ENCODE results near the gene CDKN1A. TPM values are rescaled to one million over a fixed set of nuclear protein-coding genes. Genes with fewer than 3 reads are reported as not detected.

CDKN1A gene
- total RNA-seq, 6 donors from 2014 or later = 61.8 to 186 (median 127) TPM

GRCh38 chr6:36716476-36717093 lies 38.1 kb downstream of the CDKN1A start:
- no peak for DNase-seq
- Histone ChIP-seq H3K4me1 (no peaks in the 10 kb centered on the region), H3K4me3 (no peak overlapping the region), H3K9me3 (no peaks in the 10 kb centered on the region), H3K27me3 (no peaks in the 10 kb centered on the region), H3K27ac (no peak overlapping the region), H3K36me3 (no peaks in the 10 kb centered on the region)
- no peak for ATAC-seq (ENCODE audit: low FRiP score in 2 of 2)
- 83 to 89% methylated on average over 7 to 8 of the region's 8 CpGs for WGBS, 2 donors
- TF ChIP-seq CTCF (IDR thresholded peaks at IDR 0.05) (no peak), POLR2A (IDR thresholded peaks at IDR 0.05) (no peak), POLR2AphosphoS5 (IDR thresholded peaks at IDR 0.05) (no peak), EP300 (IDR thresholded peaks at IDR 0.05) (no peak)

- ATAC-seq (ENCODE audit: low FRiP score in 2 of 2) (no peak), DNase-seq (no peak)
- H3K4me3 ChIP-seq = no peak overlapping the region
- no peaks in the 10 kb centered on the region for H3K36me3 ChIP-seq
- no peaks in the 10 kb centered on the region for H3K4me1 ChIP-seq
- 62 to 78% methylated on average over 12 to 13 of the region's 13 CpGs for WGBS, 2 donors
- H3K9me3 ChIP-seq = no peaks in the 10 kb centered on the region
- no peaks in the 10 kb centered on the region for H3K27me3 ChIP-seq
- TF ChIP-seq EP300 (IDR thresholded peaks at IDR 0.05) (no peak), POLR2AphosphoS5 (IDR thresholded peaks at IDR 0.05) (no peak), CTCF (IDR thresholded peaks at IDR 0.05) (no peak), POLR2A (IDR thresholded peaks at IDR 0.05) (no peak)
- no peak overlapping the region for H3K27ac ChIP-seq
Observed at GRCh38 chr6:36717231-36717825, 38.8 kb downstream of the CDKN1A start.

- TF ChIP-seq EP300 (IDR thresholded peaks at IDR 0.05) (no peak), POLR2AphosphoS5 (IDR thresholded peaks at IDR 0.05) (no peak), POLR2A (IDR thresholded peaks at IDR 0.05) (no peak), CTCF (IDR thresholded peaks at IDR 0.05) (no peak)
- DNase-seq (peak in 1 of 2 donors; percentile 48), ATAC-seq (ENCODE audit: low FRiP score in 2 of 2) (no peak)
- H3K27ac ChIP-seq = no peak overlapping the region
- WGBS, 2 donors = 81 to 84% methylated on average over 6 to 12 of the region's 12 CpGs
- no peaks in the 10 kb centered on the region for H3K27me3 ChIP-seq
- H3K9me3 ChIP-seq = no peaks in the 10 kb centered on the region
- H3K4me3 ChIP-seq = no peak overlapping the region
- no peaks in the 10 kb centered on the region for H3K36me3 ChIP-seq
- H3K4me1 ChIP-seq = no peaks in the 10 kb centered on the region
Observed at GRCh38 chr6:36717871-36718540, 39.5 kb downstream of the CDKN1A start.

- H3K36me3 ChIP-seq = no peaks in the 10 kb centered on the region
- TF ChIP-seq POLR2AphosphoS5 (IDR thresholded peaks at IDR 0.05) (no peak), POLR2A (IDR thresholded peaks at IDR 0.05) (no peak), CTCF (IDR thresholded peaks at IDR 0.05) (no peak), EP300 (IDR thresholded peaks at IDR 0.05) (no peak)
- H3K9me3 ChIP-seq = no peaks in the 10 kb centered on the region
- H3K4me3 ChIP-seq = no peak overlapping the region
- ATAC-seq (ENCODE audit: low FRiP score in 2 of 2) (no peak), DNase-seq (no peak)
- H3K27ac ChIP-seq = no peak overlapping the region
- H3K4me1 ChIP-seq = no peaks in the 10 kb centered on the region
- 72 to 79% methylated on average over 4 to 5 of the region's 5 CpGs for WGBS, 2 donors
- H3K27me3 ChIP-seq = no peaks in the 10 kb centered on the region
Observed at GRCh38 chr6:36718560-36718959, 40.0 kb downstream of the CDKN1A start.
